Kasumi-1 (cell line): ENCODE results near the gene ADA.

ENCODE experiments used
- DNase-seq, 2 experiments: peaks; one replicate each; lab custom pipeline; 2025; lab: John Stamatoyannopoulos, UW

Gene ADA

DNA sequence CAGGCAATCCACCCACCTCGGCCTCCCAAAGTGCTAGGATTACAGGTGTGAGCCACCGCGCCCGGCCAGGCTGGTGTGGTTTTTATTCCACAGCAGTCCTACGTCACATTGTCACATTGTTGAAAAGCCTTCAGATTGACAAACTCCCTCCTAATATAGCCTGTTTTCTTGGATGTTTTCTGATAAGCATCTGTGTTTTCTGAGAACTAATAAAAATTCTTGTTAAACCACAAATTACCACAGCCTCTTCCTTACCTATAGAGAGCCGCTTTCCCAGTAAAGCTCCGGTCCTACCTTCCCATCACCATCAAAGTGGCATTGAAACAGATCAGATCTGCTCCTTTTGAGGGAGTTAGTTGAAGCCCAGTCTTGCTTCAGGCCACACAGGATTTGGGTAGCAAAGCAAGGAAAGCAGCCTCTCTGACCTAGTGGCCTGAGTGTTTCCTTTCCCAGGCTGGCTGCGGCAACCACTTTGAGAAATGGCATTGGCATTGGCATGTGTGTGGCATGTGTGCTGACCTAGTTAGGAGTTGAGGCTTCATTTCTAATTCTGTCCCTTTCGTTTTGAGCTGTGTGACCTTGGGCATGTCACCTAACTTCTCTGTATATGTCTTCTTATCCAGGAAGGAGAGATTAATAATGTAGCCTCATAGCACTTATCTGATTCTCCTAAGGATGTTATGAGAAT, 70.8 kb downstream of the ADA start:
- DNase-seq, result no peak

DNA sequence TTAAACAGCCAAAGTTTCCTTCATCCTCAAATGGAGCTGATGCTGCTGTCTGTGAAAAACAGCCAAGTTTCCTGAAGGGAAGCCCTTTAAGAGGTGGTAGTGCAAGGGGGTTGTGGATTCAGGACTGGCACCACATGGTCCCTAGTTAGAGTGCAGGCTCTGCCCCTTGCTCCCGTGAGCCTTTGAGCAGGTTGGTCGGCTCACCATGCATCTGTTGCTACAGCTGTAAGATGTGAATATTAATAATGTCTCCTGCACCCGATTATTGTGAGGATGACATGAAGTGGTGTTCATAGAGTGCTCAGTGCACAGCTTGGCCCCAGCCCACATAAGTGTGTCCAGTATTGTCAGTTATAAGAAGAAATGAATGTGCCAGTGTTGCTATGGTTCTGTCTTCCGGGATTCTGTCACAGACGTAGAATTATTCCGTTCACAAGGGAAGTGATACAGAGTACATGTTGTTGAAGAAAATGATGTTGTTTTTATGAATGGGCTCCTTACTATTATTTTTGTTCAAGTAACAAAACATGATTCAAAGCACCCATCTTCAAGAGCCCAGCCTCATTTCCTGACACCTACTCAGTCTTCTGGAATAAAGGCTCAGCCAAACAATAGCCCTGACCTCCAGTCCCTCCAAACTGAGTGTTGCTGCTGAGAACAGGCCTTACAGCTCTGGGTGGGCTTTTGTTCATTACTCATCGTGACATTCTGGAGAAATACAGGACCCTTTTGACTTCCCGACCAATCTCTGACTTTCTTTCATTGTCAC, 72.0 kb downstream of the ADA start:
- no peak for DNase-seq

DNA sequence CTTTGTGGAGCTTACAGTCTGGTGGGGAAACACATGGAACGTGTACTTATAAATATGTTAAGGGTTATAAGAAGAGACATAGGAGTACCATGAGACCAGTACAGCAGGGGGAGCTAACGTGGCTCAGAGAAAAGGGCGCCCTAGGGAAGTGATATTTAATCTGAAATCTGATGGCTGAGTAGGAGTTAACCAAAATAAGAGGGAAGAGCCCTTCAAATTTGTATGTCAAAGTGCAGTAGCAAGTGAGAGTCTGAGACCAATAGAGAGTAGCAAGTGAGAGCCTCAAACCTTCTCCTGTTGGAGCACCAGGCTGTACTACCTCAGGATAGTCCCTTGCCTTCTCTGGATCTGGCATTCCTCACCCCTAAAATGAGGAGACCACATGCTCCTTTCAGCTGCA, 75.2 kb downstream of the ADA start:
- peak; percentile 84 to 93 for DNase-seq

DNA sequence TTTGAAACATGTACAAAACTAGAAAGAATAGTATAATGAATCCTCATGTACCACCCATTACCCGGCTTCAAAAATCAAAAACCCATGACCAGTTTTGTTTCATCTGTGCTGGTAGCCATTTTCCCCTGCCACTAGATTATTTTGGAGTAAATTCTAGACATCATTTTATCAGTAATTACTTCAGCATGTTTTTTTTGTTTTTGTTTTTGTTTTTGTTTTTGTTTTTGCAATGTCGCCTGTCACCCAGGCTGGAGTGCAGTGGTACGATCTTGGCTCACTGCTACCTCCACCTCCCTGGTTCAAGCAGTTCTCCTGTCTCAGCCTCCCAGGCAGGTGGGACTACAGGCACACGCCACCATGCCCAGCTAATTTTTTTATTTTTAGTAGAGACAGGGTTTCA, 77.1 kb downstream of the ADA start:
- DNase-seq, result no peak

DNA sequence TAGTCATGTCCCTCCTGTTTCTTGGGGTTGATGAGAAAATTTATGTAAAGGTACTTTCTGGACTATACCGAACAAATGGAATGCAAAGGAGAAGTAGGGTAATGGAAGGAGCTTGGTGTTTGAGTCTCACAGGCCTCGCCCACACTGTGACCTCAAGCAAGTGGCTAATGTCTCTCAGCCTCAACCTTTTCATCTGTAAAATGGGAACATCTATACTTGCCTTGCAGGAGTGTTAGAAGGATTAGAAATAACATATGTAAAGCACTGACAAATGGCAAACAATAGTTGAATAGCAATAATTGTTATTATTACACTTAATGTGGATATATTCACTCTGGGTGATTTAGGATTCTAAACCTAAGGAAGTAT, 78.0 kb downstream of the ADA start:
- no peak for DNase-seq

DNA sequence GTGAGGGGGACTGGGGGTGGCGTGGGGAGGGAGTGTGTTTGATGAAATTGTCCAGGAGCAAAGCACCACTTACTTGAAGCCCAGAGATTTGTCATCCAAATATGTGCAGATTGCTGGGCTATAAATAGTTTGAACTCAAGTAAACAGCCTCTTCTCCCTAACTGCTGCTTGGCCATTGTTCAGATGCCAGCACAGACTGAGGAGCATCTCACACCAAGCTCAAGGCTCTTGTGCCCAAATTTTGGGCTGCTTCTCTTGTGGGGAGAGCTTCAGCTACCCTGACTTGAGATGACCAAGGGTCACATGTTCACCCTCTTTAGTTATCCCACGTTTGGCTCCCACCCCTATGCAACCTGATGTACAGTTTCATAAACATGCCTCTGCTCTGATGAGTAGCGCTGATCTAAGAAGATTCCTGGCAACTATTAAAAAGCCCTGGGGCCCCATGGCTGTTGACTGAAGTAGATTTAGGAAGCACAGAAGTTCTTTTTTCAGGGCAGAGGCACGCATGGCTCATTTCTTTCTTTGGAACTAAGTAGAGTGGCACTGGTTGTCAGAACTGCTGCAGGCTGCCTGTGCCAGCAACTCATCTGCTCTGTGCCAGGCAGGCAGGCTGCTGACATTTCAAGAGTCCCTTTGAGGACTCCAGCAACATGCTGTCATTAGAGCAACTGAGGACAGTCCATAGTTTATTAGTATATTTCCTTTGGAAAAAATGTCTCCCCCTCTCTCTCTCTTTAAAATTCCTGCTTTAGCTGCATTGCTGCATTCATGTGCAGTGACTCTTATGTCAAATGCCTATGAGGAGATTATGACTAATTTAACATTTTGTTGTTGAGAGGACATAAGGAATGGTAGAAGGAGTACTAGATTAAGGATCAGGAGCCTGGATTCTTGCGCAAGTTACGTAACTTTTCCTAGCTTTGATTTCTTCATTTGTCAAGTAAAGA, 78.7 kb downstream of the ADA start:
- no peak for DNase-seq

DNA sequence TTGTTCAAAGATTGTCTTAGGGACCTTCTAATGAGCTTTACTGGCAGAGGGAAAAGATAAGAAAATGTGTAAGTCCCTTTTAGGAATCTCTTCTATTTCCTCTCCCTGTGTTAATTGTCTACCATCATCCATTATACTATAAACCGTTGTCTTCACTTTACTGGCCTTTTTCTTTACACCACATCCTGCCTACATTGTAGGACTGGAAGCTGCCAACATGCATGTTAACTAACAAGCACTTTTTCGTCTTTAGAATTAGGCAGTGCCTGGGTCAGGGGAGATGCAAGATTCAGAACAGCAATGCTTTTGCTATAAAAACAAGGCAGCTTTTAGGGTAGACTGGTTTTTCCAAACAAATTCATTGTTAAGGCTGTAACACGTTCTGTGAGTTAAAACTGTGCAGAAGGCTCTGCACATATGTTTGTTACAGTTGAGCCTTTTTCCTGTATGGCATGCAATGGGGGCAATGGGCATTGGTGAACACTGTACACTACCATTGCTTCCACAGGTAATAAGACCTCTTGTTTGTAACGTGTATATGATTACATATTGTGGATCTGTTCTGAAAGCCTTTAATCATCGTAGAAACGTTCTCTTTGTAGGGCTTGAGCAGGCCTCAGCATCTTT, 80.0 kb downstream of the ADA start:
- no peak for DNase-seq

DNA sequence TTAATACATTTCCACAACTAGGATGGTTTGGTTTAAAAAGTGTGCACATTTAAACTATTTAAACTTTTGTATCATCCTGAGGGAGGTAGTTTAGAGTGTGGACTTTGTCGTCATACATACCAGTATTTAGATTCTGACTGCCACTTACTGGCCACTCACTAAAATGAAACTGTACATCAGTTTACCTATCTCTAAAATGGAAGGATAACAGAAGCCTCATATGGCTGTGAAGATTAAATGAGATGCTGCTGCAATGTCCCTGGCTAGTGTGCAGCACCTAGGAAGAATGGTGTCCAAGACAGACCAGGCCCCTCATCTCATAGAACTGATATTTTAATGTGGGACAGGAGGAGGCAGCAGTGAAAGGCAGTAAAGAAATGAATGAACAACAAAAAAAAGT, 81.1 kb downstream of the ADA start:
- DNase-seq, result no peak
